IMR-90 (cell line): ENCODE data around the gene SCN1B. TPM values are rescaled to one million over a fixed set of nuclear protein-coding genes. Genes with fewer than 3 reads are reported as not detected.
"Not testable (repeated sequence)": the region's sequence is repeated elsewhere in the genome, so short reads cannot be mapped to it uniquely, and the experiment has no call there.

Experiments used
- ATAC-seq: fragments of 200-7000 bp; cut with Tn5 transposase; 2 replicates; pipeline ENCODE4 v1.9.1; 2020; ENCODE audit warnings: low read depth, mild to moderate bottlenecking, moderate library complexity
- BruUV-seq: library from RNA; stranded (reverse); fragments of 400-500 nt; replicated peaks from 2 replicates; lab custom pipeline; 2021; lab: Mats Ljungman, UMichigan
- CTCF ChIA-PET: fragments of 300-600 bp; formaldehyde crosslinking; extraction: SDS; loops from one replicate; lab custom pipeline; 2021; ENCODE audit warnings: antibody characterized with exemption; lab: Yijun Ruan, JAX
- POLR2A ChIA-PET: fragments of 300-600 bp; sonication (Branson Sonifier 250); formaldehyde crosslinking; loops from one replicate; lab custom pipeline; 2022; ENCODE audit warnings: antibody characterized with exemption; ENCODE audit not compliant: unreplicated experiment; lab: Charles Lee
- DNase-seq: peaks from one replicate; pipeline ENCODE4 v3.0.0; 2013
- H2AFZ ChIP-seq: replicated peaks from 2 replicates; pipeline ENCODE3; 2013; ENCODE audit warnings: low read length, mild to moderate bottlenecking; ENCODE audit not compliant: poor library complexity
- H2AK5ac ChIP-seq: 2 replicates; pipeline ENCODE4 v1.6.1; 2013; ENCODE audit warnings: low read depth, low read length, inconsistent platforms
- H2AK9ac ChIP-seq: replicated peaks from 2 replicates; pipeline ENCODE3; 2013; ENCODE audit warnings: mild to moderate bottlenecking, low read depth, low read length, moderate library complexity; ENCODE audit not compliant: poor library complexity
- H2BK120ac ChIP-seq: 2 replicates; pipeline ENCODE4 v1.6.1; 2013; ENCODE audit warnings: low read depth, low read length, inconsistent platforms
- H2BK15ac ChIP-seq: 3 replicates; pipeline ENCODE4 v1.6.1; 2013; ENCODE audit warnings: low read depth, low read length, inconsistent platforms
- H2BK20ac ChIP-seq: 2 replicates; pipeline ENCODE4 v1.6.1; 2013; ENCODE audit warnings: low read depth, mild to moderate bottlenecking, inconsistent platforms, low read length, moderate library complexity
- H2BK5ac ChIP-seq: 2 replicates; pipeline ENCODE4 v1.6.1; 2013; ENCODE audit warnings: mild to moderate bottlenecking, low read depth, low read length, inconsistent platforms; ENCODE audit not compliant: poor library complexity, severe bottlenecking
- H3K14ac ChIP-seq: replicated peaks from 2 replicates; pipeline ENCODE4 v1.6.1; 2013; ENCODE audit warnings: low read depth, low read length, inconsistent platforms
- H3K18ac ChIP-seq: 2 replicates; pipeline ENCODE4 v1.6.1; 2013; ENCODE audit warnings: low read depth, low read length, control low read depth
- H3K23ac ChIP-seq: 2 replicates; pipeline ENCODE4 v1.6.1; 2013; ENCODE audit warnings: low read depth, low read length, inconsistent platforms
- H3K27ac ChIP-seq: 2 replicates; pipeline ENCODE4 v1.5.1; 2013; ENCODE audit warnings: mild to moderate bottlenecking, control low read depth, low read length; ENCODE audit not compliant: insufficient read depth
- H3K27me3 ChIP-seq: 2 replicates; pipeline ENCODE4 v1.6.1; 2013; ENCODE audit warnings: low read length; ENCODE audit not compliant: control insufficient read depth, insufficient read depth
- H3K36me3 ChIP-seq: 2 replicates; pipeline ENCODE4 v1.6.1; 2013; ENCODE audit warnings: low read length, mixed read lengths; ENCODE audit not compliant: control insufficient read depth, insufficient read depth
- H3K4ac ChIP-seq: 2 replicates; pipeline ENCODE4 v1.6.1; 2013; ENCODE audit warnings: low read depth, low read length, inconsistent platforms
- H3K4me1 ChIP-seq: 2 replicates; pipeline ENCODE4 v1.6.1; 2013; ENCODE audit warnings: low read length, mixed read lengths; ENCODE audit not compliant: control insufficient read depth, insufficient read depth
- H3K4me2 ChIP-seq: 2 replicates; pipeline ENCODE4 v1.6.1; 2013; ENCODE audit warnings: low read depth, mild to moderate bottlenecking, control low read depth, low read length, moderate library complexity
- H3K4me3 ChIP-seq: 2 replicates; pipeline ENCODE4 v1.5.1; 2013; ENCODE audit warnings: low read depth, mild to moderate bottlenecking, control low read depth, low read length, moderate library complexity; ENCODE audit not compliant: insufficient read depth
- H3K56ac ChIP-seq: 2 replicates; pipeline ENCODE4 v1.6.1; 2013; ENCODE audit warnings: low read length, inconsistent platforms; ENCODE audit not compliant: insufficient read depth; ENCODE audit errors: extremely low read depth
- H3K79me1 ChIP-seq, 2 experiments: 2 replicates each; pipeline ENCODE4 v1.6.1; 2013; ENCODE audit warnings: low read length in 2 of 2, inconsistent platforms in 1 of 2, low read depth in 1 of 2
- H3K9ac ChIP-seq: 2 replicates; pipeline ENCODE4 v1.6.1; 2013; ENCODE audit warnings: low read depth, low read length, control low read depth
- H3K9me1 ChIP-seq: 2 replicates; pipeline ENCODE4 v1.6.1; 2013; ENCODE audit warnings: low read length, inconsistent platforms; ENCODE audit not compliant: insufficient read depth
- H3K9me3 ChIP-seq: 2 replicates; pipeline ENCODE4 v1.6.1; 2013; ENCODE audit warnings: low read length; ENCODE audit not compliant: control insufficient read depth, insufficient read depth
- H4K20me1 ChIP-seq: 2 replicates; pipeline ENCODE4 v1.6.1; 2013; ENCODE audit warnings: low read length, inconsistent platforms; ENCODE audit not compliant: insufficient read depth
- H4K5ac ChIP-seq: 2 replicates; pipeline ENCODE4 v1.6.1; 2013; ENCODE audit warnings: mild to moderate bottlenecking, low read depth, low read length, control low read depth
- H4K8ac ChIP-seq, 2 experiments: 2 replicates each; pipeline ENCODE4 v1.6.1; 2013; ENCODE audit warnings: low read depth in 2 of 2, low read length in 2 of 2, control low read depth in 1 of 2, inconsistent platforms in 1 of 2
- H4K91ac ChIP-seq: 2 replicates; pipeline ENCODE4 v1.6.1; 2013; ENCODE audit warnings: low read depth, low read length, inconsistent platforms; ENCODE audit not compliant: insufficient read depth
- CEBPB ChIP-seq: IDR thresholded peaks from 2 replicates; pipeline ENCODE4 v1.6.1; 2012; ENCODE audit warnings: low read depth, low read length, improper control_type of control experiment
- FOS ChIP-seq: fragments of 150-350 bp; IDR thresholded peaks from 2 replicates; pipeline ENCODE4 v1.6.1; 2016; ENCODE audit warnings: low read depth, low read length
- USF2 ChIP-seq: fragments of 150-350 bp; IDR thresholded peaks from 2 replicates; pipeline ENCODE4 v1.6.1; 2017; ENCODE audit warnings: mild to moderate bottlenecking, antibody characterized with exemption, low read length, low read depth
- WGBS, 2 experiments: methylation state at CpG; one replicate each; pipeline versions ENCODE4 v1.1.5 to v1.1.7; 2013; ENCODE audit warnings: missing lambda C conversion rate in 2 of 2; ENCODE audit not compliant: insufficient read length in 1 of 2; ENCODE audit errors: extremely low coverage in 2 of 2; 5-methylcytosine and 5-hydroxymethylcytosine counted together
- dilution Hi-C: fragments of 300-500 bp; cut with HindIII; formaldehyde crosslinking; loops from one replicate; pipeline ENCODE4 v1.14.3; 2018; ENCODE audit warnings: low sequenced_read_pairs; ENCODE audit not compliant: unreplicated experiment
- in situ Hi-C: fragments of 300-500 bp; cut with MboI; formaldehyde crosslinking; loops from 3 replicates; pipeline ENCODE4 v1.14.3; 2019; ENCODE audit warnings: low sequenced_read_pairs, inconsistent platforms, mixed read lengths
- intact Hi-C: fragments of 100-400 bp; cut with micrococcal nuclease; formaldehyde crosslinking; loops from 2 replicates; pipeline ENCODE4 v1.10.0; 2022
- polyA plus RNA-seq, 3 experiments: library from polyadenylated mRNA; depleted of rRNA; stranded (reverse); fragments of >200 nt; gene quantifications; 2 replicates each; pipeline ENCODE4 v1.2.3, GENCODE V29; 2012; ENCODE audit warnings: low replicate concordance in 1 of 3
- total RNA-seq: library from RNA; depleted of rRNA; stranded (reverse); fragments of >200 nt; gene quantifications from 2 replicates; pipeline ENCODE4 v1.2.3, GENCODE V29; 2012

SCN1B gene
- total and polyA plus RNA-seq, 2 of the 4 experiments (the other 2 are of a cell fraction): 2.0 to 9.6 TPM

- H3K27ac ChIP-seq: no peak overlapping the region
- no peak overlapping the region for H2BK15ac ChIP-seq
- no peak overlapping the region for H2AFZ ChIP-seq
- in situ Hi-C loops (no loop called here), intact Hi-C loops (no loop called here), dilution Hi-C loops (no loop called here)
- H3K4me1 ChIP-seq: no peaks in the 10 kb centered on the region
- no peak overlapping the region for H3K9ac ChIP-seq
- no peak overlapping the region for H3K4ac ChIP-seq
- H3K9me1 ChIP-seq: no peaks in the 10 kb centered on the region
- no peak overlapping the region for H3K18ac ChIP-seq
- no peaks in the 10 kb centered on the region for H3K79me1 ChIP-seq
- no peak overlapping the region for H2BK120ac ChIP-seq
- no peaks in the 10 kb centered on the region for H3K36me3 ChIP-seq
- H2AK9ac ChIP-seq: no peak overlapping the region
- no peak for ATAC-seq
- H4K91ac ChIP-seq: no peak overlapping the region
- H4K8ac ChIP-seq: no peak overlapping the region
- H3K9me3 ChIP-seq: no peaks in the 10 kb centered on the region
- H3K14ac ChIP-seq: no peak overlapping the region
- no peaks in the 10 kb centered on the region for H4K20me1 ChIP-seq
- no peak for TF ChIP-seq FOS
- TF ChIP-seq CEBPB: no peak
- no peak for TF ChIP-seq USF2
- ChIA-PET CTCF (no interaction called here), POLR2A (no interaction called here)
- H4K5ac ChIP-seq: no peak overlapping the region
- H3K4me2 ChIP-seq: no peak overlapping the region
- H3K56ac ChIP-seq: no peak overlapping the region
- WGBS, 2 experiments: no CpG with 5 or more reads among the region's 5 CpGs
- DNase-seq: no peak
- no peak overlapping the region for H3K4me3 ChIP-seq
- no peak overlapping the region for H3K23ac ChIP-seq
- H2AK5ac ChIP-seq: no peak overlapping the region
- peaks cover 18% of the 10 kb centered on the region for H3K27me3 ChIP-seq
- BruUV-seq: no TSS peak
- H2BK20ac ChIP-seq: no peak overlapping the region
- no peak overlapping the region for H2BK5ac ChIP-seq
Observed at GRCh38 chr19:35049456-35049855, 19.2 kb downstream of the SCN1B start.

GRCh38 chr19:35050662-35051061 is 20.4 kb downstream of the SCN1B start:
- H4K5ac ChIP-seq, H4K8ac ChIP-seq, in situ Hi-C loops, H4K20me1 ChIP-seq, H3K14ac ChIP-seq, H2BK120ac ChIP-seq, H2BK5ac ChIP-seq, BruUV-seq, H2AK9ac ChIP-seq, H2AK5ac ChIP-seq, H3K9me3 ChIP-seq, H3K4ac ChIP-seq, H2AFZ ChIP-seq, CTCF ChIA-PET, H3K27ac ChIP-seq, H3K4me2 ChIP-seq, intact Hi-C loops, H3K23ac ChIP-seq, H3K36me3 ChIP-seq, dilution Hi-C loops, H3K9ac ChIP-seq, H2BK15ac ChIP-seq, H3K18ac ChIP-seq, H3K4me3 ChIP-seq, DNase-seq, POLR2A ChIA-PET, H3K56ac ChIP-seq, H3K9me1 ChIP-seq, H3K4me1 ChIP-seq, H2BK20ac ChIP-seq, H4K91ac ChIP-seq, H3K79me1 ChIP-seq, ATAC-seq: not testable (repeated sequence)
- peaks cover 19% of the 10 kb centered on the region for H3K27me3 ChIP-seq
- no CpG with 5 or more reads among the region's 2 CpGs for WGBS, 2 experiments
